PC-9 (cell line): Measurements from ENCODE around the gene CD2. TPM values are rescaled to one million over a fixed set of nuclear protein-coding genes. Genes with fewer than 3 reads are reported as not detected.

ENCODE experiments used
- BruUV-seq: library from RNA; stranded (reverse); fragments of 400-500 nt; replicated peaks from 2 replicates; lab custom pipeline; 2021; lab: Mats Ljungman, UMichigan
- CTCF ChIA-PET: fragments of 300-600 bp; sonication (Branson Sonifier 250); formaldehyde crosslinking; loops from one replicate; lab custom pipeline; 2022; ENCODE audit warnings: antibody characterized with exemption; lab: Charles Lee
- POLR2A ChIA-PET: fragments of 300-600 bp; sonication (Branson Sonifier 250); formaldehyde crosslinking; loops from one replicate; lab custom pipeline; 2022; ENCODE audit warnings: antibody characterized with exemption; ENCODE audit not compliant: unreplicated experiment; lab: Charles Lee
- DNase-seq, 2 experiments: peaks; one replicate each; pipeline versions ENCODE4 v3.0.0 to v3.0.0-alpha.2; 2015 to 2022; ENCODE audit warnings: mixed read lengths in 1 of 2
- H2AFZ ChIP-seq: fragments of 200-600 bp; sonication (generic); 2 replicates; pipeline ENCODE4 v1.8.1; 2017; ENCODE audit warnings: antibody characterized with exemption
- H3F3A ChIP-seq: fragments of 200-600 bp; sonication (generic); 2 replicates; pipeline ENCODE4 v1.8.1; 2017; ENCODE audit warnings: antibody characterized with exemption, mild to moderate bottlenecking, low read depth; ENCODE audit not compliant: insufficient read depth
- H3K27ac ChIP-seq: fragments of 200-600 bp; sonication (generic); 2 replicates; pipeline ENCODE4 v1.6.1; 2016; ENCODE audit warnings: mixed run types
- H3K27me3 ChIP-seq: fragments of 200-600 bp; sonication (generic); 2 replicates; pipeline ENCODE4 v1.6.1; 2016; ENCODE audit warnings: low read depth, mixed run types; ENCODE audit not compliant: insufficient read depth
- H3K36me3 ChIP-seq: fragments of 200-600 bp; sonication (generic); 2 replicates; pipeline ENCODE4 v1.6.1; 2016; ENCODE audit warnings: low read depth, mixed run types
- H3K4me1 ChIP-seq: fragments of 200-600 bp; sonication (generic); replicated peaks from 2 replicates; pipeline ENCODE4 v1.6.1; 2016; ENCODE audit warnings: mixed run types; ENCODE audit not compliant: insufficient read depth
- H3K4me2 ChIP-seq: fragments of 200-600 bp; sonication (generic); 2 replicates; pipeline ENCODE4 v1.6.1; 2017; ENCODE audit warnings: mixed run types
- H3K4me3 ChIP-seq: fragments of 200-600 bp; sonication (generic); 2 replicates; pipeline ENCODE4 v1.6.1; 2016; ENCODE audit warnings: mixed run types
- H3K79me2 ChIP-seq: fragments of 200-600 bp; sonication (generic); 2 replicates; pipeline ENCODE4 v1.6.1; 2017; ENCODE audit warnings: low read depth, mixed run types
- H3K9me2 ChIP-seq: fragments of 200-600 bp; sonication (generic); 2 replicates; pipeline ENCODE4 v1.8.1; 2017; ENCODE audit warnings: mild to moderate bottlenecking; ENCODE audit not compliant: insufficient read depth
- H3K9me3 ChIP-seq: fragments of 200-600 bp; sonication (generic); 2 replicates; pipeline ENCODE4 v1.8.1; 2016; ENCODE audit warnings: low read depth; ENCODE audit not compliant: insufficient read depth
- H4K20me1 ChIP-seq: fragments of 200-600 bp; sonication (generic); 2 replicates; pipeline ENCODE4 v1.8.1; 2017; ENCODE audit not compliant: insufficient read depth
- CTCF ChIP-seq: fragments of 200-600 bp; sonication (generic); conservative IDR thresholded peaks from 2 replicates; pipeline ENCODE4 v1.6.1; 2017; ENCODE audit warnings: mixed run types, antibody characterized with exemption, mild to moderate bottlenecking, moderate library complexity
- EZH2 ChIP-seq: fragments of 200-600 bp; sonication (generic); IDR thresholded peaks from 2 replicates; pipeline ENCODE4 v1.8.0; 2017; ENCODE audit warnings: antibody characterized with exemption, low read depth
- intact Hi-C: fragments of 100-400 bp; cut with micrococcal nuclease; formaldehyde crosslinking; loops from one replicate; pipeline ENCODE4 v1.10.0; 2022; ENCODE audit not compliant: unreplicated experiment
- total RNA-seq: library from RNA; stranded (reverse); gene quantifications from 2 replicates; pipeline ENCODE4 v1.2.3, GENCODE V29; 2021

Gene CD2
- total RNA-seq, 1 experiment from 2014 or later: not detected

DNA sequence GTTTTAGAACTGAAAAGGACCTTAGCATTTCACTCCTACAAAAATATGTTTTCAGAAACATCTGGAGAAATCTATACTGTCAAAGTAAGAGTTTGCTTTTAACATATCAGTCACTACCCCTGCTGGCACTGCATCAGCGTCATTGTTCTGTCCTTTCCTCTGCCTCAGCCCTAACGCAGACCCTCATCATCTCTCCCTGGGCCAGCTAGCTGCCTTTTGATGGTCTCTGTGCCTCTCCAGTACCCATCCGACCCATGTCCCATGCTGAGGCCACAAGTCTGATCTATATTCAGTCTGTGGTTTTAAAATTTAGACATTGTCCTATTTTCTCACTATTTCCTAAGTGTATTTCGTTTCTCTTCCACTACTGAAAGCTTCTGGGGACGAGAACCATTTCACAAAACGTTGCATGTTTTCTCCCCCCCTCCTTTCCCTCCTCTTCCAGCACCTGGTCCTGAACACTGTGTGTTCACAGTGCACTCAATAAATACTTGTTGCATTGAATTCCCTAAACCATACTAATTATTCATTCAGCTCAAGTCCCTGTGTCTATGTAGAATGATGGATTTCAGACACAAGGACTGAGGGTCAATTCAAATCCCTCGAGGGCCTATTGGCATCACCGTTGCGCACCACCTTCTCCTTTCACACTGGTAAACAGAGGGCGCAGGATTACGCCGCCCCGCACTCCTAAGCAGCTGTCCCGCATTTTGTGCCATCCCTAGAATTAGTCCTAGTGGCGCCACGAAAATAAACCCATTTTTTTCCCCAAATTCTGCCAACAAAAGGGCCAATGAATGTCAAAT, 53.4 kb downstream of the CD2 start:
- Histone ChIP-seq H3K4me3 (no peak overlapping the region), H3K27me3 (no peaks in the 10 kb centered on the region), H3K9me3 (peaks cover 12% of the 10 kb centered on the region), H3K4me2 (no peak overlapping the region), H3K79me2 (no peaks in the 10 kb centered on the region), H3K4me1 (no peaks in the 10 kb centered on the region), H3K36me3 (no peaks in the 10 kb centered on the region), H4K20me1 (no peaks in the 10 kb centered on the region), H3K9me2 (no peaks in the 10 kb centered on the region), H3F3A (no peaks in the 10 kb centered on the region), H3K27ac (no peak overlapping the region), H2AFZ (no peak overlapping the region)
- CTCF ChIA-PET: no interaction called here
- no peak for DNase-seq
- POLR2A ChIA-PET: interaction anchor here (0.6 kb wide), 1 partner anchor 70 kb away, joined by 3 read pairs; no protein-coding TSS in a partner anchor
- TF ChIP-seq EZH2: no peak
- no TSS peak for BruUV-seq
- intact Hi-C loops: no loop called here

DNA sequence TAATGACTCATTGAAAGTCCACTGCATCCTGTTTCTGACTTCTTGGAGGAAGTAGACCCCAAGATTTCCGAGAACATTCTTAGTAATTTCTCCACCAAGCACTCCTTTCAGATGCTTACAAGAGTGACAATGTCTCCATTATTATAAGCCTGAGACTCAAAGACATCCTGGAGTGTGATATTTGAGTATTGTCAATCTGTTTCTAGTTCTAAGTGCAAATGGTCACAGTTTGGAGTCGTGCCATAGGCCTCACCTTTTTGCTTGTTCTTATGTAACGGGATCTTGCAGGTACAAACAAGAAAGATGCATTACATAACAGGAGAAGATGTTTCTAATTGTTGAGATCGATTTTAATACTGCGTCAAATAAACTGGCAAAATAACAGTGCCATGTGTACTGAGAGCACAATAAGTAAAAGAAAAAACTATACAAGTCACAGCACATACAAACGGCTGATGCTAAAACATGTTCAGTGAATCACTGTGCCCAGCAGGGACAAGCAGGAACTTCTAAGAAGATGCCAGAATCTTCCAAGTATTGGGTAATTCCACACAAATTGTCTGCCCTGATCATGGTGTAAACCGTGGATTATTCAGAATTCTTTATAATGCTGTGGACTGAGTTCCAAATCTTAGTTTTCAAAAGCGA, 54.1 kb downstream of the CD2 start:
- H4K20me1 ChIP-seq: no peaks in the 10 kb centered on the region
- ChIA-PET POLR2A (interaction anchor here (0.6 kb wide), 1 partner anchor 69 kb away, joined by 3 read pairs; no protein-coding TSS in a partner anchor), CTCF (no interaction called here)
- no peaks in the 10 kb centered on the region for H3K36me3 ChIP-seq
- DNase-seq: no peak
- H3K27me3 ChIP-seq: no peaks in the 10 kb centered on the region
- no peak overlapping the region for H3K27ac ChIP-seq
- H3K4me1 ChIP-seq: no peaks in the 10 kb centered on the region
- H3K9me3 ChIP-seq: peaks cover 17% of the 10 kb centered on the region
- H3K79me2 ChIP-seq: no peaks in the 10 kb centered on the region
- intact Hi-C loops: no loop called here
- no TSS peak for BruUV-seq
- no peak overlapping the region for H3K4me3 ChIP-seq
- H2AFZ ChIP-seq: no peak overlapping the region
- no peak overlapping the region for H3K4me2 ChIP-seq
- no peaks in the 10 kb centered on the region for H3F3A ChIP-seq
- H3K9me2 ChIP-seq: no peaks in the 10 kb centered on the region
- TF ChIP-seq CTCF: no peak
- no peak for TF ChIP-seq EZH2

DNA sequence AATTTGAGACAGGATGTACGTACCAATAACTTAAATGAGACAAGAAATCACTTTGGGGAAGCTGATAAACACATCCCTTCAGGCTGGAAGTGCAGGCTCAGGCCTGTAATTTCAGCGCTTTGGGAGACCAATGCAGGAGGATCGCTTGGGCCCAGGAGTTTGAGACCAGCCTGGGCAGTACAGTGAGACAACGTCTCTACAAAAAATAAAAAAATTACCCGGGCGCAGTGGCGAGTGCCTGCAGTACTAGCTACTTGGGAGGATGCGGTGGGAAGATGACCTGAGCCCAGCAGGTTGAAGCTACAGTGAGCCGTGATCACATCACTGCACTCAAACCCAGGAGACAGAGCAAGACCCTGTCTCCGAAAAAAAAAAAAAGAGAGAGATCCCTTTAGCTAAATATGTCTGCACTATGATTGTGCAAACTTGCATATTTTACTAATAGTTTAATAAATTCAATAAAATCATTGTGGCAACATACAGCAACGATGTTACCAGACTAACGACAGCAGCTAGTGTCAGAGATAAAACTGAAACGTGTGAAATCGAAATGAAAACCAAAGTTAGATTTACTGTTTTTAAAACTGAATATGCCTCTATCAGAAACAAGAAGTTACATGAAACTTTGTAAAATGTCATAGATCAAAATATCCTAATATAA, 54.7 kb downstream of the CD2 start:
- Histone ChIP-seq H2AFZ (no peak overlapping the region), H3K4me3 (no peak overlapping the region), H3K36me3 (no peaks in the 10 kb centered on the region), H3K4me2 (no peak overlapping the region), H3K4me1 (no peaks in the 10 kb centered on the region), H3K27ac (no peak overlapping the region), H3K27me3 (no peaks in the 10 kb centered on the region), H3F3A (no peaks in the 10 kb centered on the region), H4K20me1 (no peaks in the 10 kb centered on the region), H3K79me2 (no peaks in the 10 kb centered on the region), H3K9me2 (no peaks in the 10 kb centered on the region), H3K9me3 (peaks cover 20% of the 10 kb centered on the region)
- ChIA-PET CTCF (interaction anchor here (0.6 kb wide), 1 partner anchor 126 kb away, joined by 4 read pairs; no protein-coding TSS in a partner anchor), POLR2A (no interaction called here)
- no peak for DNase-seq
- no peak for TF ChIP-seq EZH2
- TF ChIP-seq CTCF: no peak
- intact Hi-C loops: no loop called here
- no TSS peak for BruUV-seq
